NT2/D1 (cell line): ENCODE data around the gene PMPCA.

Source experiments
- DNase-seq: peaks from one replicate; pipeline ENCODE4 v3.0.0-alpha.2; 2011; ENCODE audit warnings: low read depth, low spot score
- H3K27me3 ChIP-seq: 2 replicates; pipeline ENCODE4 v1.6.0; 2011; ENCODE audit warnings: mild to moderate bottlenecking; ENCODE audit not compliant: insufficient read length, insufficient read depth
- H3K36me3 ChIP-seq: 2 replicates; pipeline ENCODE4 v1.6.1; 2011; ENCODE audit warnings: mild to moderate bottlenecking, low read length, mixed read lengths; ENCODE audit not compliant: insufficient read depth, insufficient read length
- H3K4me1 ChIP-seq: 2 replicates; pipeline ENCODE4 v1.5.1; 2011; ENCODE audit not compliant: insufficient read depth, insufficient read length
- H3K4me3 ChIP-seq: 2 replicates; pipeline ENCODE4 v1.5.1; 2011; ENCODE audit warnings: low read depth; ENCODE audit not compliant: insufficient read length
- H3K9ac ChIP-seq: 2 replicates; pipeline ENCODE4 v1.6.0; 2011; ENCODE audit warnings: low read depth; ENCODE audit not compliant: insufficient read length
- H3K9me3 ChIP-seq: 2 replicates; pipeline ENCODE4 v1.5.1; 2011; ENCODE audit warnings: mild to moderate bottlenecking, low read length; ENCODE audit not compliant: insufficient read depth
- SUZ12 ChIP-seq: IDR thresholded peaks from 2 replicates; pipeline ENCODE4 v1.6.1; 2011; ENCODE audit not compliant: insufficient read length, insufficient read depth; ENCODE audit errors: extremely low read depth
- YY1 ChIP-seq: IDR thresholded peaks from 2 replicates; pipeline ENCODE4 v1.6.1; 2011; ENCODE audit not compliant: insufficient read length, insufficient read depth
- ZNF274 ChIP-seq: IDR thresholded peaks from 2 replicates; pipeline ENCODE4 v1.6.1; 2011; ENCODE audit warnings: mild to moderate bottlenecking, low read depth, low read length

PMPCA gene

GRCh38 chr9:136407911-136408310, 2.5 kb upstream of the PMPCA start:
- H3K9ac ChIP-seq, result no peak overlapping the region

GRCh38 chr9:136409557-136410455, 652 bp upstream of the PMPCA start:
- peaks cover 81% of the 10 kb centered on the region for H3K36me3 ChIP-seq
- no peaks in the 10 kb centered on the region for H3K27me3 ChIP-seq
- DNase-seq, result no peak
- peaks cover 15% of the 10 kb centered on the region for H3K4me1 ChIP-seq
- H3K9ac ChIP-seq, result peak overlapping the region; percentile 98
- H3K4me3 ChIP-seq, result peak overlapping the region; percentile 99
- no peaks in the 10 kb centered on the region for H3K9me3 ChIP-seq
- TF ChIP-seq ZNF274, result no peak
- TF ChIP-seq SUZ12, result no peak
- no peak for TF ChIP-seq YY1

More at GRCh38 chr9:136407911-136408310, 2.5 kb upstream of the PMPCA start:
- peaks cover 78% of the 10 kb centered on the region for H3K36me3 ChIP-seq
- TF ChIP-seq YY1, result no peak
- no peak for TF ChIP-seq SUZ12
- TF ChIP-seq ZNF274, result no peak
- no peak for DNase-seq
- H3K4me1 ChIP-seq, result peaks cover 15% of the 10 kb centered on the region
- H3K9me3 ChIP-seq, result no peaks in the 10 kb centered on the region
- H3K27me3 ChIP-seq, result no peaks in the 10 kb centered on the region
- H3K4me3 ChIP-seq, result no peak overlapping the region

DNA sequence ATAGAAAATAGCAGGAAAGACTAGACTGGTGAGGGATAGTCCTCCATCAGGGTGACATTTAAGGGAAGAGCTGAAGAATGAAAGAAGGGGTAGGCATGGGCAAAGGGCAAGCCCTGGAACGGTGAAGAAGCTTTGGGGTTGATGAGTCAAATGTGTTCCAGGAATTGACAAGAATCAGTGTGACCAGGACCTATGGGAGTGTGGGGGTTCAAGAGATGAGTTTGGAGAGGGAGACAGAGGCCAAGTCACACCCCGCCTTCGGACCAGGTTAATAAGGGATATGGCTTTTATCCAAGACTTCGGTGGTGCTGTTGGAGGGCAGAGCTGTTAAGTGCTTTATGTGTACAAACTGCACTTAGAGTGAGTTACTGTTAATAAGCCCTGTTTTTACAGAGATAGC, 920 bp downstream of the PMPCA start:
- H3K27me3 ChIP-seq, result no peaks in the 10 kb centered on the region
- DNase-seq, result no peak
- peaks cover 79% of the 10 kb centered on the region for H3K36me3 ChIP-seq
- H3K4me3 ChIP-seq, result peak overlapping the region; percentile 99
- H3K9ac ChIP-seq, result peak overlapping the region; percentile 99
- no peaks in the 10 kb centered on the region for H3K9me3 ChIP-seq
- peaks cover 15% of the 10 kb centered on the region for H3K4me1 ChIP-seq
- TF ChIP-seq YY1, result no peak
- no peak for TF ChIP-seq ZNF274

DNA sequence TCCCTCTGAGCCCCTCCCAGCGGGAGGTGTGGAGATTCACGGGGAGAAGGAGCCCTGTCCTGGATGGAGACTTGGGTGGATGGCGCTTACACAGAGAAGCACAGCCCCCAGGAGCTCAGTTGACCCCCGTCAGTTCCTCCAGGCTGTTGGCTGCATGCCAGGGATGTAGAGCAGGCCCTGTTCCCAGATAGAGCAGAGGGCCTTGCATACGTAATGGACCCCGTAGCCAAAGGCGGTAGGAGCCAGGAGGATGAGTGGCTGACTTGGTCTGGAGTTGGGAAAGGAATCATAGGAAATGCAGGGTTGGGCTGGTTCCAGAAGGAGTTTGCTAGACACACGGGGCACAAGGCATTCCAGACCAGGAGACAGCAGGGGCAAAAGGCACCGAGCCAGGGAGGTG, 2.5 kb downstream of the PMPCA start:
- Histone ChIP-seq H3K9ac (peak overlapping the region; percentile 43), H3K27me3 (no peaks in the 10 kb centered on the region), H3K4me3 (peak overlapping the region; percentile 1), H3K4me1 (peaks cover 15% of the 10 kb centered on the region), H3K9me3 (no peaks in the 10 kb centered on the region), H3K36me3 (peaks cover 80% of the 10 kb centered on the region)
- DNase-seq, result no peak
- TF ChIP-seq SUZ12 (no peak), YY1 (no peak), ZNF274 (no peak)

DNA sequence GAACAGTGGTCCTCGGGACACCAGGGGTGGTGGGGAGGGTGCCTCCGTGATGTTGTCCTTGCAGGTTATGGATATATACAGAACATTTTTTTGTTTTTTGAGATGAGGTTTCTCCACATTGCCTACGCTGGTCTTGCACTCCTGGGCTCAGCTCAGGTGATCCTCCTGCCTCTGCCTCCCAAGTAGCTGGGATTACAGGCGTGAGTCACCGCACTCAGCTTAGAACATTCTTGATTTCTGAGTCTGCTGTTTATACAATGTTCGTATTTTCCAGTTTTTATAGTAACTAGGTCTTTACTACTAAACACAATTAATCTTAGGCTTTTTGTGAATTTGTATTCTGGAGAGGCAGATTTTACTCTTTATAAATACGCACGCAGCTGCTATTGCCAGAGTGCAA, 6.0 kb downstream of the PMPCA start:
- H3K36me3 ChIP-seq, result peaks cover 95% of the 10 kb centered on the region
- TF ChIP-seq ZNF274 (no peak), YY1 (no peak), SUZ12 (no peak)

DNA sequence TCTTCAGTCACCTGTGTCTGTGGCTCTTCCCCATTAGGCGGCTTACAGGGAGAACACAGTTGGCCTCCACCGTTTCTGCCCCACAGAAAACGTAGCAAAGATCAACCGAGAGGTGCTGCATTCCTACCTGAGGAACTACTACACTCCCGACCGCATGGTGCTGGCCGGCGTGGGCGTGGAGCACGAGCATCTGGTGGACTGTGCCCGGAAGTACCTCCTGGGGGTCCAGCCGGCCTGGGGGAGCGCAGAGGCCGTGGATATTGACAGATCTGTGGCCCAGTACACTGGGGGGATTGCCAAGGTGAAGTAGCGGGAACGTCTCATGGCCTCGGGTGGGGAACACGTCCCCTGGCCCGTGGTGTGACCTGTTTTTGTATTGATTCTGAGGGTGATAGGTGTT, 6.5 kb downstream of the PMPCA start:
- no peak overlapping the region for H3K4me3 ChIP-seq
- H3K4me1 ChIP-seq, result peaks cover 6% of the 10 kb centered on the region
- TF ChIP-seq SUZ12 (no peak), YY1 (no peak)
- H3K36me3 ChIP-seq, result peaks cover 95% of the 10 kb centered on the region
- DNase-seq, result no peak
- H3K9me3 ChIP-seq, result no peaks in the 10 kb centered on the region
- no peak overlapping the region for H3K9ac ChIP-seq
- no peaks in the 10 kb centered on the region for H3K27me3 ChIP-seq

More for the DNA sequence above, 6.0 kb downstream of the PMPCA start:
- Histone ChIP-seq H3K9me3 (no peaks in the 10 kb centered on the region), H3K4me1 (peaks cover 8% of the 10 kb centered on the region), H3K4me3 (no peak overlapping the region), H3K9ac (no peak overlapping the region), H3K27me3 (no peaks in the 10 kb centered on the region)
- DNase-seq, result no peak

DNA sequence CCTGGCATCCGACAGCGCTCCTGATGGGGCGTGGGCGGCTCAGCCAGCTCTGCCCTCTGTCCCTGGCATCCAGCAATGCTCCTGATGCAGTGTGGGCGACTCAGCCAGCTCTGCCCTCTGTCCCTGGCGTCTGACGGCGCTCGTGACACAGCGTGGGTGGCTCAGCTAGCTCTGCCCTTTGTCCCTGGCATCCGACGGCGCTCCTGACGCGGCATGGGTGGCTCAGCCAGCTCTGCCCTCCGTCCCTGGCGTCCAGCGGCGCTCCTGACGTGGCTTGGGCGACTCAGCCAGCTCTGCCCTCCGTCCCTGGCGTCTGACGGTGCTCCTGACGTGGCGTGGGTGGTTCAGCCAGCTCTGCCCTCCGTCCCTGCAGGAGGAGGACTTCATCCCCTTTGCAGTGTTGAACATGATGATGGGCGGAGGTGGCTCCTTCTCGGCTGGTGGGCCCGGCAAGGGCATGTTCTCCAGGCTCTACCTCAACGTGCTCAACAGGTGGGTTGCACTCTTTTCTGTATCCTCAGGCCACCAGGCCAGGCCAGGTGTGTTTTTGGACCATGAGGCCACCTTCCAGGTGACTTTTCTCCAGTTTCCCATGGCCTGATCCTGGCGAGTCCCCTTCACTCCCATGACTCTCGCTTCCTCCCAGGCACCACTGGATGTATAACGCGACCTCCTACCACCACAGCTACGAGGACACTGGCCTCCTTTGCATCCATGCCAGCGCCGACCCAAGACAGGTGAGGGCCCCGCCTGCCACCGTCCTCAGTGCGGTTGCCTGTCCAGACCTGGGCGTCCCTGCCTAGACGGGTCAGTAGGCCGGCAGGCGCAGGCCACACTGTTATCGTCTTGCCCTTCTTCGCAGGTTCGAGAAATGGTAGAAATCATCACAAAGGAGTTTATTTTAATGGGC, 8.0 kb downstream of the PMPCA start:
- Histone ChIP-seq H3K27me3 (no peaks in the 10 kb centered on the region), H3K4me1 (no peaks in the 10 kb centered on the region), H3K4me3 (no peak overlapping the region), H3K36me3 (peaks cover 96% of the 10 kb centered on the region), H3K9ac (no peak overlapping the region), H3K9me3 (no peaks in the 10 kb centered on the region)
- no peak for TF ChIP-seq YY1
- no peak for TF ChIP-seq SUZ12
- no peak for TF ChIP-seq ZNF274
- DNase-seq, result no peak
